ENCODE results near the gene SLC23A1. TPM values are rescaled to one million over a fixed set of nuclear protein-coding genes. Genes with fewer than 3 reads are reported as not detected.

Gene SLC23A1
- total RNA-seq, 1 donor from 2014 or later = not detected

- no peak for DNase-seq (ENCODE audit: low spot score in 2 of 2)
- FAIRE-seq = no peak
Observed at GRCh38 chr5:139408191-139408590, 25.1 kb upstream of the SLC23A1 start.

- DNase-seq (ENCODE audit: low spot score in 2 of 2) = no peak
- no peak for FAIRE-seq
Observed at GRCh38 chr5:139407517-139407916, 24.4 kb upstream of the SLC23A1 start.

- FAIRE-seq (no peak), DNase-seq (ENCODE audit: low spot score in 2 of 2) (no peak)
Observed at GRCh38 chr5:139406963-139407362, 23.9 kb upstream of the SLC23A1 start.

GRCh38 chr5:139404484-139404840 is 21.4 kb upstream of the SLC23A1 start:
- FAIRE-seq = no peak
- no peak for DNase-seq (ENCODE audit: low spot score in 2 of 2)

GRCh38 chr5:139403787-139404483 is 20.8 kb upstream of the SLC23A1 start, which contains the start of gene SPATA24:
SPATA24 (minus strand) TSS chr5:139404089; CDS start chr5:139404060, 29 bp downstream.
- DNase-seq (ENCODE audit: low spot score in 2 of 2) = peak; percentile 84 to 93
- no peak for FAIRE-seq

GRCh38 chr5:139403418-139403786 is 20.3 kb upstream of the SLC23A1 start:
- FAIRE-seq = no peak
- DNase-seq (ENCODE audit: low spot score in 2 of 2) = no peak

- FAIRE-seq = no peak
- no peak for DNase-seq (ENCODE audit: low spot score in 2 of 2)
Observed at GRCh38 chr5:139402561-139403158, 19.6 kb upstream of the SLC23A1 start.

GRCh38 chr5:139401546-139401945 is 18.4 kb upstream of the SLC23A1 start:
- DNase-seq (ENCODE audit: low spot score in 2 of 2) (no peak), FAIRE-seq (no peak)

- no peak for DNase-seq (ENCODE audit: low spot score in 2 of 2)
- no peak for FAIRE-seq
Observed at GRCh38 chr5:139399501-139400121, 16.5 kb upstream of the SLC23A1 start.

GRCh38 chr5:139397921-139398320 is 14.8 kb upstream of the SLC23A1 start:
- no peak for FAIRE-seq
- no peak for DNase-seq (ENCODE audit: low spot score in 2 of 2)

GRCh38 chr5:139396691-139397090 is 13.6 kb upstream of the SLC23A1 start:
- FAIRE-seq = no peak
- no peak for DNase-seq (ENCODE audit: low spot score in 2 of 2)

- FAIRE-seq = no peak
- no peak for DNase-seq (ENCODE audit: low spot score in 2 of 2)
Observed at GRCh38 chr5:139395844-139396640, 12.9 kb upstream of the SLC23A1 start.

GRCh38 chr5:139394654-139395566 is 11.8 kb upstream of the SLC23A1 start, which contains the start of gene PROB1:
PROB1 (minus strand) TSS chr5:139395104; CDS start chr5:139395081, 23 bp downstream.
- DNase-seq (ENCODE audit: low spot score in 2 of 2) (no peak), FAIRE-seq (no peak)

- no peak for FAIRE-seq
- DNase-seq (ENCODE audit: low spot score in 2 of 2) = peak; percentile 65 to 75
Observed at GRCh38 chr5:139394123-139394653, 11.1 kb upstream of the SLC23A1 start.

GRCh38 chr5:139393497-139394122 is 10.5 kb upstream of the SLC23A1 start:
- no peak for DNase-seq (ENCODE audit: low spot score in 2 of 2)
- no peak for FAIRE-seq

- DNase-seq (ENCODE audit: low spot score in 2 of 2) = peak; percentile 71 to 72
- no peak for FAIRE-seq
Observed at GRCh38 chr5:139392678-139393496, 9.8 kb upstream of the SLC23A1 start.

GRCh38 chr5:139392324-139392677 is 9.2 kb upstream of the SLC23A1 start:
- FAIRE-seq = no peak
- no peak for DNase-seq (ENCODE audit: low spot score in 2 of 2)

- no peak for FAIRE-seq
- no peak for DNase-seq (ENCODE audit: low spot score in 2 of 2)
Observed at GRCh38 chr5:139391570-139392323, 8.7 kb upstream of the SLC23A1 start.
